Dedifferentiated amniotic fluid mesenchymal stem cell (primary cell): Measurements from ENCODE around the gene HJURP.

Experiments
- DNase-seq: peaks from one replicate; pipeline ENCODE4 v3.0.0-alpha.2; 2016; ENCODE audit errors: extremely low spot score

The HJURP gene

GRCh38 chr2:233849607-233850271 is 4.6 kb downstream of the HJURP start:
- DNase-seq, result no peak

- DNase-seq, result no peak
Observed at GRCh38 chr2:233848276-233848675, 6.1 kb downstream of the HJURP start.

- no peak for DNase-seq
Observed at GRCh38 chr2:233847248-233847898, 7.0 kb downstream of the HJURP start.

GRCh38 chr2:233846387-233847247 is 7.7 kb downstream of the HJURP start:
- DNase-seq, result no peak

GRCh38 chr2:233845301-233846060 is 8.9 kb downstream of the HJURP start:
- no peak for DNase-seq

- no peak for DNase-seq
Observed at GRCh38 chr2:233844836-233845235, 9.5 kb downstream of the HJURP start.

GRCh38 chr2:233844064-233844807 is 10.1 kb downstream of the HJURP start:
- no peak for DNase-seq

- DNase-seq, result no peak
Observed at GRCh38 chr2:233841183-233841582, 13.2 kb downstream of the HJURP start.

- no peak for DNase-seq
Observed at GRCh38 chr2:233840520-233840919, 13.8 kb downstream of the HJURP start.

- DNase-seq, result no peak
Observed at GRCh38 chr2:233839447-233839820, 14.9 kb downstream of the HJURP start.

GRCh38 chr2:233838726-233839446 is 15.4 kb downstream of the HJURP start:
- DNase-seq, result no peak

- no peak for DNase-seq
Observed at GRCh38 chr2:233838251-233838650, 16.1 kb downstream of the HJURP start.

- DNase-seq, result no peak
Observed at GRCh38 chr2:233837694-233838229, 16.6 kb downstream of the HJURP start.

- no peak for DNase-seq
Observed at GRCh38 chr2:233836359-233836758, 18.0 kb downstream of the HJURP start.

GRCh38 chr2:233835230-233836186 is 18.8 kb downstream of the HJURP start:
- no peak for DNase-seq

GRCh38 chr2:233833345-233833744 is 21.0 kb downstream of the HJURP start:
- DNase-seq, result no peak

GRCh38 chr2:233832869-233833311 is 21.4 kb downstream of the HJURP start:
- DNase-seq, result peak; percentile 71

- DNase-seq, result no peak
Observed at GRCh38 chr2:233832414-233832813, 21.9 kb downstream of the HJURP start.

GRCh38 chr2:233831861-233832260 is 22.5 kb downstream of the HJURP start:
- DNase-seq, result no peak
